ENCODE results near the gene CACNA2D1. TPM values are rescaled to one million over a fixed set of nuclear protein-coding genes. Genes with fewer than 3 reads are reported as not detected.

Gene CACNA2D1
- polyA plus RNA-seq, 1 experiment: 19.5 TPM

GRCh38 chr7:81929386-81929785 is 514.2 kb downstream of the CACNA2D1 start:
- TF ChIP-seq CTCF (IDR thresholded peaks at IDR 0.05; ENCODE audit: low read depth, low read length): no peak
- no peak for DNase-seq (ENCODE audit: low read depth, low spot score)
- CTCF ChIA-PET: interaction anchor here (1.6 kb wide), 1 partner anchor 159 kb away, joined by 3 read pairs; the partner anchor contains the start of gene HGF
- H3K9me3 ChIP-seq (ENCODE audit: control insufficient read depth, insufficient read depth, low read length): no peaks in the 10 kb centered on the region
- H3K4me3 ChIP-seq (ENCODE audit: low read depth, low read length): no peak overlapping the region
- no peak overlapping the region for H3K27ac ChIP-seq (ENCODE audit: low read depth, low read length)
- POLR2A ChIA-PET: no interaction called here
- H3K27me3 ChIP-seq (ENCODE audit: control insufficient read depth, insufficient read depth, low read length): no peaks in the 10 kb centered on the region

GRCh38 chr7:81926154-81926553 is 517.4 kb downstream of the CACNA2D1 start:
- no peaks in the 10 kb centered on the region for H3K9me3 ChIP-seq (ENCODE audit: control insufficient read depth, insufficient read depth, low read length)
- ChIA-PET POLR2A (no interaction called here), CTCF (interaction anchor here (1.1 kb wide), 1 partner anchor 425 kb away, joined by 3 read pairs; no protein-coding TSS in a partner anchor)
- no peak overlapping the region for H3K4me3 ChIP-seq (ENCODE audit: low read depth, low read length)
- H3K27ac ChIP-seq (ENCODE audit: low read depth, low read length): no peak overlapping the region
- no peaks in the 10 kb centered on the region for H3K27me3 ChIP-seq (ENCODE audit: control insufficient read depth, insufficient read depth, low read length)
- no peak for DNase-seq (ENCODE audit: low read depth, low spot score)
- TF ChIP-seq CTCF (IDR thresholded peaks at IDR 0.05; ENCODE audit: low read depth, low read length): no peak

DNA sequence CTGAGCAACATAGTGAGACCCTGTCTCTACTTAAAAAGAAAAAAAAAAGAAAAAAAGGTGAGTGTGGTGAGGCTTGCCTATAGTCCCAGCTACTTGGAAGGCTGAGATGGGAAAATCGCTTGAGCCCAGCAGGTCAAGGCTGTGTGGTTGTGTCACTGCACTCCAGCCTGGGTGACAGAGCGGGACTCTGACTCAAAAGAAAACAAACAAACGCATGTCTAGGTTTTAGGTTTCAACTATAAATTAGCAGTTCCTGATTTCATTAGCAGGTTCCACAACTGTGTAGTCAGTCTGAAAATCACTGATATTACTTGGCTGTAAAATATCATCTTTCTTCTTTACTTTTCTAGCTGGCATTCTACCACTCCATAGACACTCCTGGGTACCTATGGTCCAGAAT is 518.0 kb downstream of the CACNA2D1 start:
- Histone ChIP-seq H3K27ac (ENCODE audit: low read depth, low read length) (no peak overlapping the region), H3K9me3 (ENCODE audit: control insufficient read depth, insufficient read depth, low read length) (peaks cover 3% of the 10 kb centered on the region; the same call in 1 of the 2 replicates), H3K27me3 (ENCODE audit: control insufficient read depth, insufficient read depth, low read length) (no peaks in the 10 kb centered on the region), H3K4me3 (ENCODE audit: low read depth, low read length) (no peak overlapping the region)
- no peak for DNase-seq (ENCODE audit: low read depth, low spot score)
- ChIA-PET CTCF (interaction anchor here (1.1 kb wide), 1 partner anchor 425 kb away, joined by 3 read pairs; no protein-coding TSS in a partner anchor), POLR2A (no interaction called here)
- no peak for TF ChIP-seq CTCF (IDR thresholded peaks at IDR 0.05; ENCODE audit: low read depth, low read length)

GRCh38 chr7:81924494-81924893 is 519.1 kb downstream of the CACNA2D1 start:
- POLR2A ChIA-PET: no interaction called here
- Histone ChIP-seq H3K27me3 (ENCODE audit: control insufficient read depth, insufficient read depth, low read length) (no peaks in the 10 kb centered on the region), H3K4me3 (ENCODE audit: low read depth, low read length) (no peak overlapping the region), H3K27ac (ENCODE audit: low read depth, low read length) (no peak overlapping the region), H3K9me3 (ENCODE audit: control insufficient read depth, insufficient read depth, low read length) (peaks cover 14% of the 10 kb centered on the region)
- TF ChIP-seq CTCF (IDR thresholded peaks at IDR 0.05; ENCODE audit: low read depth, low read length): no peak
- CTCF ChIA-PET: no interaction called here
- DNase-seq (ENCODE audit: low read depth, low spot score): no peak

DNA sequence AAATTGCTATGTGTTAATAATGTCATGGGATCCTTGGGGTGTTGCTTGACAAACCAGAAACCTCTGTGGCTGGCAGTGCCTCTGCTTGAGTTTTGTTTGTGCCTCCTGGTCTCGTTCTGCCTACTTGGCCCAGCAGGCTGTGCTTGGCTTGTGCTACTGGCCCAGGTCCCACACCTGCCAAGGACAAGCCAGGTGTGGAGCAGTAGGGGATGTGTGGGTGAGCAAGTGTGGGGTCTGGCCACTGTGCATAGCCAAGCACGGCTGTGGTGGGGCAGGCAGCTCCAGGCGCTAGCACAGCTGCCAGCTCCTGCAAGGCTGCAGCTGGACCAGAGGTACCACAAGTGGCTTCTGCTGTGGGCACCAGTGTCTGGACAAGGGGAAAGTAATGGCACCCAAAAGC is 524.1 kb downstream of the CACNA2D1 start:
- Histone ChIP-seq H3K4me3 (ENCODE audit: low read depth, low read length) (no peak overlapping the region), H3K27me3 (ENCODE audit: control insufficient read depth, insufficient read depth, low read length) (no peaks in the 10 kb centered on the region), H3K27ac (ENCODE audit: low read depth, low read length) (no peak overlapping the region), H3K9me3 (ENCODE audit: control insufficient read depth, insufficient read depth, low read length) (peaks cover 16% of the 10 kb centered on the region)
- ChIA-PET CTCF (no interaction called here), POLR2A (no interaction called here)
- no peak for DNase-seq (ENCODE audit: low read depth, low spot score)
- TF ChIP-seq CTCF (IDR thresholded peaks at IDR 0.05; ENCODE audit: low read depth, low read length): no peak
